Transverse colon (tissue), 4 donors: ENCODE results near the gene OLFML2A. TPM values are rescaled to one million over a fixed set of nuclear protein-coding genes. Genes with fewer than 3 reads are reported as not detected.

ENCODE experiments used
- DNase-seq: peaks from one replicate; pipeline ENCODE4 v3.0.0-alpha.2; 2019
- H3K27ac ChIP-seq, 4 donors: fragments of 200-600 bp; sonication (generic); 2 replicates each; pipeline ENCODE4 v1.5.1; 2016 to 2018; ENCODE audit warnings: inconsistent platforms in 4 of 4
- H3K27me3 ChIP-seq: fragments of 200-600 bp; sonication (generic); 2 replicates; pipeline ENCODE4 v1.5.1; 2017; ENCODE audit warnings: inconsistent platforms
- H3K36me3 ChIP-seq, 4 donors: fragments of 200-600 bp; sonication (generic); 2 replicates each; pipeline ENCODE4 v1.5.1; 2017 to 2019; ENCODE audit warnings: inconsistent platforms in 4 of 4
- H3K4me1 ChIP-seq, 4 donors: fragments of 200-600 bp; sonication (generic); 2 replicates each; pipeline ENCODE4 v1.5.1; 2017 to 2020; ENCODE audit warnings: inconsistent platforms in 4 of 4
- H3K4me3 ChIP-seq, 4 donors: fragments of 200-600 bp; sonication (generic); 1 replicate in 1 of 4; 2 replicates in 3 of 4; pipeline versions ENCODE4 v1.5.1 to v1.6.1; 2017 to 2019; ENCODE audit warnings: inconsistent platforms in 4 of 4
- H3K9me3 ChIP-seq, 2 donors: fragments of 200-600 bp; sonication (generic); 2 replicates each; pipeline ENCODE4 v1.5.1; 2017 to 2019; ENCODE audit warnings: inconsistent platforms in 2 of 2
- EP300 ChIP-seq: sonication (generic); formaldehyde crosslinking; IDR thresholded peaks from one replicate; pipeline ENCODE4 v1.6.1; 2017; ENCODE audit warnings: antibody characterized with exemption, low read depth
- POLR2A ChIP-seq: fragments of 450-650 bp; IDR thresholded peaks from one replicate; pipeline ENCODE4 v1.6.1; 2016; ENCODE audit warnings: antibody characterized with exemption, mild to moderate bottlenecking, moderate library complexity
- POLR2AphosphoS5 ChIP-seq, 3 donors: sonication (generic); formaldehyde crosslinking; IDR thresholded peaks; one replicate each; pipeline ENCODE4 v1.6.1; 2016; ENCODE audit warnings: antibody characterized with exemption in 3 of 3
- WGBS, 2 donors: methylation state at CpG; one replicate each; pipeline ENCODE4 v1.1.5; 2018; ENCODE audit warnings: low coverage in 1 of 2; 5-methylcytosine and 5-hydroxymethylcytosine counted together
- in situ Hi-C, 4 donors: fragments of 200-750 bp; cut with MboI; loops; one replicate each; pipeline versions ENCODE4 v1.15.0 to v1.15.1; 2017; ENCODE audit warnings: low sequenced_read_pairs in 3 of 4, low pct_ligation_motif_present in 1 of 4, low pct_unique_long_range_greater_than_20kb in 1 of 4
- intact Hi-C: fragments of 100-400 bp; cut with DNase I; formaldehyde crosslinking; loops from one replicate; pipeline ENCODE4 v1.15.1; 2023; ENCODE audit warnings: low total_unique reads
- total RNA-seq, 4 donors: library from RNA; depleted of rRNA; stranded (reverse); fragments of >200 nt; gene quantifications; one replicate each; pipeline ENCODE4 v1.1.0, GENCODE V29; 2016
- TF ChIP-seq, protein P1 (sequence below), 5 experiments: fragments of 200-600 bp in 3 of 5; fragments of 450-650 bp in 2 of 5; sonication (generic) in 3 of 5; IDR thresholded peaks; 1 replicate in 2 of 5; 2 replicates in 3 of 5; pipeline ENCODE4 v1.5.1; 2016 to 2017; ENCODE audit warnings: antibody characterized with exemption in 5 of 5, inconsistent platforms in 3 of 5, mild to moderate bottlenecking in 2 of 5, moderate library complexity in 1 of 5

The OLFML2A gene
- total RNA-seq, 4 donors from 2014 or later: 9.4 to 59.1 (median 16.0) TPM

DNA sequence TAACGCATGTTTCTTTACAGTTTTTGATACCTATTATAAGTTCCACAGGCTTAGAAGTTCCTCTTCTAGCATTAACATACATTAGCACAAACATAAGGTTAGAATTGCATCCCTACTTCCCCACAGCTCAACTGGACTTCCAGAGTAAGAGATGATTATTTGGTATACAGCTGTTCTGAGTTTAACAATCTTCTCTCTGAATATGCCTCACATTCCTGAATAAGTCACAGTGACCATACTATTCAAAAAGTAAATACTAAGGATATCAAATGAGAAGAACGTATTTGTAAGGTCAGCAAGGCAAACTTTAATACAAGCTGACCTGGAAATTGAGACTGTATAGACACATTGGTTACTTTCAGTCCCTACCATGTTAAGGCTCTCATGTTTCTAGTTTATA is 27.2 kb upstream of the OLFML2A start:
- in situ Hi-C loops: no loop called here
- intact Hi-C loops: no loop called here
- Histone ChIP-seq H3K27me3 (no peaks in the 10 kb centered on the region), H3K9me3 (no peaks in the 10 kb centered on the region), H3K27ac (no peak overlapping the region), H3K4me1 (no peaks in the 10 kb centered on the region), H3K36me3 (no peaks in the 10 kb centered on the region), H3K4me3 (no peak overlapping the region)
- TF ChIP-seq POLR2A: no peak
- no peak for TF ChIP-seq EP300
- TF ChIP-seq, protein P1, sequence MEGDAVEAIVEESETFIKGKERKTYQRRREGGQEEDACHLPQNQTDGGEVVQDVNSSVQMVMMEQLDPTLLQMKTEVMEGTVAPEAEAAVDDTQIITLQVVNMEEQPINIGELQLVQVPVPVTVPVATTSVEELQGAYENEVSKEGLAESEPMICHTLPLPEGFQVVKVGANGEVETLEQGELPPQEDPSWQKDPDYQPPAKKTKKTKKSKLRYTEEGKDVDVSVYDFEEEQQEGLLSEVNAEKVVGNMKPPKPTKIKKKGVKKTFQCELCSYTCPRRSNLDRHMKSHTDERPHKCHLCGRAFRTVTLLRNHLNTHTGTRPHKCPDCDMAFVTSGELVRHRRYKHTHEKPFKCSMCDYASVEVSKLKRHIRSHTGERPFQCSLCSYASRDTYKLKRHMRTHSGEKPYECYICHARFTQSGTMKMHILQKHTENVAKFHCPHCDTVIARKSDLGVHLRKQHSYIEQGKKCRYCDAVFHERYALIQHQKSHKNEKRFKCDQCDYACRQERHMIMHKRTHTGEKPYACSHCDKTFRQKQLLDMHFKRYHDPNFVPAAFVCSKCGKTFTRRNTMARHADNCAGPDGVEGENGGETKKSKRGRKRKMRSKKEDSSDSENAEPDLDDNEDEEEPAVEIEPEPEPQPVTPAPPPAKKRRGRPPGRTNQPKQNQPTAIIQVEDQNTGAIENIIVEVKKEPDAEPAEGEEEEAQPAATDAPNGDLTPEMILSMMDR (IDR thresholded peaks at IDR 0.05): no peak
- TF ChIP-seq POLR2AphosphoS5 (IDR thresholded peaks at IDR 0.05): no peak
- WGBS, 2 donors: 78 to 83% methylated on average over 2 of the region's 2 CpGs
- no peak for DNase-seq

DNA sequence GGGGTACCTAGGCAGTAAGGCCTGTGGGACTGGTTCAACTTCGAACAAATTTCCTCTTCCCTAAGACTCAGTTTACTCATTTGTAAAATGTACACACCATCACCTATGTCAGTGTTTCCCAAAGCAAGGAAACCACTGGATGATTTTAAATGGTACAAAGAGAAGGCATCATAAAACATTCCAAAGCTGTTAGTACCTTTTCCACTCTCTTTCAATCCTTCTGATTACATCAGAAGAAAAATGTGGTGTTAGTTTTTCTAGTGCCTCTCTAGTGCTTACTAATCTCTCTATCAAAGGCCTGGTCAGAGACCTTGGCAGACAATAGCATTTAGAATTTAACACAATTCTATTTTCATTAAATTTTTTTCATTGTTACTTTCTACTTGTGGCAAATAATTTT is 24.0 kb upstream of the OLFML2A start:
- no peak overlapping the region for H3K4me3 ChIP-seq
- in situ Hi-C loops (no loop called here), intact Hi-C loops (no loop called here)
- 74 to 86% methylated on average over 1 of the region's 1 CpG for WGBS, 2 donors
- no peak overlapping the region for H3K27ac ChIP-seq
- DNase-seq: no peak
- TF ChIP-seq EP300 (no peak), POLR2AphosphoS5 (IDR thresholded peaks at IDR 0.05) (no peak)
- TF ChIP-seq, protein P1 (IDR thresholded peaks at IDR 0.05): no peak
- H3K9me3 ChIP-seq: no peaks in the 10 kb centered on the region
- peaks cover 19% of the 10 kb centered on the region for H3K27me3 ChIP-seq
- no peaks in the 10 kb centered on the region for H3K36me3 ChIP-seq
- no peaks in the 10 kb centered on the region for H3K4me1 ChIP-seq

DNA sequence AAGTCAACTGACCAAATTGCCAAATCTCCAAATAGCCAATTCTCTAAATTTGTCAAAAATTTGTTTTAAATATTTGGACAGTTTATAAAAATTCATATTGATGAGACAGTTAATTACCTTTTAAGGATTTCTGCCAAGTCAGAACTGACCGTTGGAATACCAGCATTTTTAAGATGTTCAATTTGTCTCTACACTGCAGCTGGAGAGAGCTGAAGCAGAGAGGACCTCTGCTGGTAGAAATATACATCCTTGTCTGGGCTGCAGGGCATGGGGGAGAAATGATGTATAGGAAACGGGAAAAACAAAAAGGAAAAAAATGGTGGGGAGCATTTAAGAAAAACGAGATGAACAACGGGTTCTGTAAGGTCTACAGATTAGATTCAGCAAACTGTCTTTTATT is 22.6 kb upstream of the OLFML2A start:
- intact Hi-C loops: no loop called here
- no peaks in the 10 kb centered on the region for H3K36me3 ChIP-seq
- 36 to 45% methylated on average over 4 of the region's 4 CpGs for WGBS, 2 donors
- TF ChIP-seq EP300: no peak
- TF ChIP-seq POLR2AphosphoS5 (IDR thresholded peaks at IDR 0.05): no peak
- TF ChIP-seq, protein P1 (IDR thresholded peaks at IDR 0.05): peak in 3 of 5 experiments; percentile 30 to 34 (median 32)
- H3K4me3 ChIP-seq: no peak overlapping the region
- no peak for DNase-seq
- in situ Hi-C loops: no loop called here
- peaks cover 19% of the 10 kb centered on the region for H3K27me3 ChIP-seq
- H3K9me3 ChIP-seq: no peaks in the 10 kb centered on the region
- H3K27ac ChIP-seq: no peak overlapping the region
- H3K4me1 ChIP-seq: peaks cover 0 to 10% (median 0%) of the 10 kb centered on the region in 4 donors

DNA sequence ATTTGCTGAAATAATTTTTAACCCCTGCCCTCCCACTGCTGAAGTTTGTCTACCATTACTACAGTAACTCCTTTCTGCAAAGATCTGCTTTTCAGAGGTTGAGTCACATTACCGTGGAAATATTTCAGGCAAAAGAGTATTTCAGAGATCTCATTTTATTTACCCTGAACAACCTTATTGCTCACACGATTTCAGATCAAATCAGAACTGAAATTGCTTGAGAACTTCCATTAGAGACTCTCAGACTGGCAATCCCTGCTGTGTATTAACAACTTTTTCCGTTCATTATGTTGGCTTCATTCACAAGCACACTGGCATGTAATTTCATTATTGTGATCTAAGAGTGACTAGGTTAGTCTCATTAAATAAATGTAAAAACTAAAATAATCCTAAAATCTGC is 21.9 kb upstream of the OLFML2A start:
- in situ Hi-C loops (no loop called here), intact Hi-C loops (no loop called here)
- TF ChIP-seq, protein P1 (IDR thresholded peaks at IDR 0.05): no peak
- no peak for TF ChIP-seq POLR2AphosphoS5 (IDR thresholded peaks at IDR 0.05)

More for the DNA sequence above, 21.9 kb upstream of the OLFML2A start:
- no peaks in the 10 kb centered on the region for H3K9me3 ChIP-seq
- WGBS, 2 donors: 45 to 60% methylated on average over 3 of the region's 3 CpGs
- H3K27ac ChIP-seq: no peak overlapping the region
- DNase-seq: no peak
- peaks cover 19% of the 10 kb centered on the region for H3K27me3 ChIP-seq
- no peak overlapping the region for H3K4me3 ChIP-seq
- H3K4me1 ChIP-seq: peaks cover 0 to 15% (median 0%) of the 10 kb centered on the region in 4 donors
- H3K36me3 ChIP-seq: no peaks in the 10 kb centered on the region
